Measurements from ENCODE around the gene LRMDA. TPM values are rescaled to one million over a fixed set of nuclear protein-coding genes. Genes with fewer than 3 reads are reported as not detected.

The LRMDA gene
- total RNA-seq, 1 experiment from 2014 or later, result 1.2 TPM

DNA sequence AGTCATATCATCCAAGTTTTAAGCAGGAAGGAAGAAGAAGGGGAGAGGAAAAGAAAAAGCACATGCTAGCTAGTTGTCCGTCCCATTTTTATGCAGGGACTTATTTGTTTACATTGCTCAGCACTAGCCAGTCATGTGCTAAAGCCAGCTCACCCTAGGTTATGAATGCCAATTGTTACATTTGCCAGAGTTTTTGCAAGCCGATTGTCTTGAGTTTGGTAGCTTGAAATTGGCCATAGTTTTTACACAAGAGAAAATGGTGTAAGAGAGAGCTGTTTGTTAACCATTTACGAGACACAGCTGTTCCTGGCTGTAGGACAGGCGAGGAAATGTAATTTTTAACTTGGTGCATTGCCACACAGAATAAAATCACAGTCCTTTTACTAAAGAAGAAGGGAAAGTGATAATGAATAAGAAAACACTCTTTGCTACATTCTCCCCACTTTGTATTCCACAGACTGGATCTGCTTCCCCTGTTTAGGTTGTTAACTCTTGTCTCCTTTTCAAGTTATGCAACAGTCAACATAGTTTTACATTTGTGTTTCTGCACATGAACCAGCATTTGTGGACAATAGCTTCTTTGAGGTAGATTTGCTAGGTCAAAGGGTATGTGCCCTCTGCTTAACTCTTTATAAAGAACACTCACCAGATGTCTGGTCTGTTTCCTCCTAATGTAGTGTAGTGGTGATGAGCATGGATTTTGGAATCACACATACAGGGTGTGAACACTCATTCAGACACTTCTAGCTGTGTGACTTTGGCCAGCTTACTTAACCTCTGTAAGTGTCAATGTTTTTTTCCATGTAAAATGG, 357.2 kb downstream of the LRMDA start:
- BruUV-seq (replicated peaks), result no TSS peak
- Histone ChIP-seq H3K4me2 (ENCODE audit: low read length) (peak overlapping the region; percentile 30), H3K27me3 (ENCODE audit: low read length) (peaks cover 31% of the 10 kb centered on the region), H3K27ac (ENCODE audit: low read length) (no peak overlapping the region), H3K36me3 (ENCODE audit: low read depth, low read length) (no peaks in the 10 kb centered on the region), H3F3A (ENCODE audit: low read length, unreplicated experiment) (no peaks in the 10 kb centered on the region), H3K4me1 (ENCODE audit: insufficient read depth, low read length) (peaks cover 12% of the 10 kb centered on the region), H3K4me3 (ENCODE audit: low read length) (no peak overlapping the region), H3K9me3 (ENCODE audit: low read length) (no peaks in the 10 kb centered on the region), H2AFZ (ENCODE audit: low read length) (peak overlapping the region; percentile 34), H4K20me1 (ENCODE audit: low read length) (no peaks in the 10 kb centered on the region), H3K9me2 (replicated peaks; ENCODE audit: low read length) (no peaks in the 10 kb centered on the region), H3K79me2 (ENCODE audit: low read length) (no peaks in the 10 kb centered on the region), H3K9ac (ENCODE audit: low read length) (no peak overlapping the region)
- peak; percentile 80 for DNase-seq
- ChIA-PET CTCF (interaction anchor here (0.5 to 0.9 kb wide), 4 partner anchors 25 to 1487 kb away, joined by 3 to 5 read pairs (median 3); no protein-coding TSS in a partner anchor), POLR2A (ENCODE audit: unreplicated experiment) (interaction anchor here (0.6 kb wide), 1 partner anchor 549 kb away, joined by 7 read pairs; no protein-coding TSS in a partner anchor)
- ATAC-seq, result peak; percentile 84
- no peak for TF ChIP-seq EZH2 (IDR thresholded peaks at IDR 0.05; ENCODE audit: low read length, unreplicated experiment)
- TF ChIP-seq, protein P1, sequence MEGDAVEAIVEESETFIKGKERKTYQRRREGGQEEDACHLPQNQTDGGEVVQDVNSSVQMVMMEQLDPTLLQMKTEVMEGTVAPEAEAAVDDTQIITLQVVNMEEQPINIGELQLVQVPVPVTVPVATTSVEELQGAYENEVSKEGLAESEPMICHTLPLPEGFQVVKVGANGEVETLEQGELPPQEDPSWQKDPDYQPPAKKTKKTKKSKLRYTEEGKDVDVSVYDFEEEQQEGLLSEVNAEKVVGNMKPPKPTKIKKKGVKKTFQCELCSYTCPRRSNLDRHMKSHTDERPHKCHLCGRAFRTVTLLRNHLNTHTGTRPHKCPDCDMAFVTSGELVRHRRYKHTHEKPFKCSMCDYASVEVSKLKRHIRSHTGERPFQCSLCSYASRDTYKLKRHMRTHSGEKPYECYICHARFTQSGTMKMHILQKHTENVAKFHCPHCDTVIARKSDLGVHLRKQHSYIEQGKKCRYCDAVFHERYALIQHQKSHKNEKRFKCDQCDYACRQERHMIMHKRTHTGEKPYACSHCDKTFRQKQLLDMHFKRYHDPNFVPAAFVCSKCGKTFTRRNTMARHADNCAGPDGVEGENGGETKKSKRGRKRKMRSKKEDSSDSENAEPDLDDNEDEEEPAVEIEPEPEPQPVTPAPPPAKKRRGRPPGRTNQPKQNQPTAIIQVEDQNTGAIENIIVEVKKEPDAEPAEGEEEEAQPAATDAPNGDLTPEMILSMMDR (conservative IDR thresholded peaks at IDR 0.05; ENCODE audit: low read depth, low read length), result no peak
- no peak for TF ChIP-seq EZH2phosphoT487 (IDR thresholded peaks at IDR 0.05; ENCODE audit: borderline replicate concordance, low read length)
- intact Hi-C loops (cut with micrococcal nuclease), result loop anchor here (1.0 kb wide), 1 partner anchor 15 kb away; no protein-coding TSS in a partner anchor

DNA sequence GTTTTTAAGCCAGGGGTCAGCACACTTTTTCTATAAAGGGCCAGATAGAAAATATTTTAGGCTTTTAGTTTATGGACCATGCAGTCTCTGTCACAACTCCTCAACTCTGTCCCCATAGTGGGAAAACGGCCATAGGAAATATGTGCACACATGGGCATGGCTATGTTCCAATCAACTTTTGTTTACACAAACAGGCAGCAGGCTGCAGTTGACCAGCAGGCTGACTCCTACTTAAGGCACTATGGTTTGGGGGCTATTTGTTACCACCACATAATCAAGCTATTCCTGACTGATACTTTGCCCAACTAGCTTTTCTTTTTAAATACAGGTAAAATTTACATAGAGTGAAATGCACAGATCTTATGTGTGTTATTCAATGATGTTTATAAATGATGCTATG, 362.4 kb downstream of the LRMDA start:
- ChIA-PET POLR2A (ENCODE audit: unreplicated experiment) (no interaction called here), CTCF (no interaction called here)
- Histone ChIP-seq H3K79me2 (ENCODE audit: low read length) (no peaks in the 10 kb centered on the region), H3K9ac (ENCODE audit: low read length) (no peak overlapping the region), H4K20me1 (ENCODE audit: low read length) (no peaks in the 10 kb centered on the region), H2AFZ (ENCODE audit: low read length) (no peak overlapping the region), H3K27me3 (ENCODE audit: low read length) (peaks cover 9% of the 10 kb centered on the region), H3K9me3 (ENCODE audit: low read length) (no peaks in the 10 kb centered on the region), H3K4me2 (ENCODE audit: low read length) (no peak overlapping the region), H3K4me3 (ENCODE audit: low read length) (no peak overlapping the region), H3K36me3 (ENCODE audit: low read depth, low read length) (no peaks in the 10 kb centered on the region), H3K4me1 (ENCODE audit: insufficient read depth, low read length) (peaks cover 3% of the 10 kb centered on the region), H3F3A (ENCODE audit: low read length, unreplicated experiment) (no peaks in the 10 kb centered on the region), H3K9me2 (replicated peaks; ENCODE audit: low read length) (no peaks in the 10 kb centered on the region), H3K27ac (ENCODE audit: low read length) (no peak overlapping the region)
- ATAC-seq (no peak), DNase-seq (no peak)
- no TSS peak for BruUV-seq (replicated peaks)
- intact Hi-C loops (cut with micrococcal nuclease), result no loop called here
- TF ChIP-seq, protein P1 (conservative IDR thresholded peaks at IDR 0.05; ENCODE audit: low read depth, low read length), result no peak
- TF ChIP-seq EZH2 (IDR thresholded peaks at IDR 0.05; ENCODE audit: low read length, unreplicated experiment), result no peak
- no peak for TF ChIP-seq EZH2phosphoT487 (IDR thresholded peaks at IDR 0.05; ENCODE audit: borderline replicate concordance, low read length)

DNA sequence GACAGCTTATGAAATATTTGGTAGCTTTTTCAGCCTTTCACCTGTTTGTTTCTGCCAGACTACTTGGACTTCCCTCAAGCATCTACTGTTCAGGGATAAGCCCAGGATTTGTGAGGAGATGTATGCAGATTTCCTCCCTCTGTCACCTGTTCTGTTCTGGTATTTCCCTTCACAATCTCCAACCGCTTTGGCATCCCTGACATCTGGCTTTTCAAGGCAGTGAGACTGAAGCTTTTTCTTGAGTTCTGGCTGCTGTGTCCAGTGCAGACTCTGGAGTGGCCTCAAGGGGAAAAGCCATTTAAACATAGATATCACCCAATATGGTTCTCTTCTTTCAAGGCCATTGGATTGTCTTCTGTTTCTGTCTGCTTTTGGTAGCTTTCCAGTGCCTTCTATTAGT, 369.7 kb downstream of the LRMDA start:
- Histone ChIP-seq H3K27ac (ENCODE audit: low read length) (no peak overlapping the region), H3K9me2 (replicated peaks; ENCODE audit: low read length) (no peaks in the 10 kb centered on the region), H2AFZ (ENCODE audit: low read length) (no peak overlapping the region), H3K27me3 (ENCODE audit: low read length) (peaks cover 49% of the 10 kb centered on the region), H4K20me1 (ENCODE audit: low read length) (no peaks in the 10 kb centered on the region), H3K36me3 (ENCODE audit: low read depth, low read length) (no peaks in the 10 kb centered on the region), H3K4me3 (ENCODE audit: low read length) (no peak overlapping the region), H3K4me2 (ENCODE audit: low read length) (no peak overlapping the region), H3K4me1 (ENCODE audit: insufficient read depth, low read length) (no peaks in the 10 kb centered on the region), H3F3A (ENCODE audit: low read length, unreplicated experiment) (no peaks in the 10 kb centered on the region), H3K79me2 (ENCODE audit: low read length) (no peaks in the 10 kb centered on the region), H3K9ac (ENCODE audit: low read length) (no peak overlapping the region), H3K9me3 (ENCODE audit: low read length) (no peaks in the 10 kb centered on the region)
- ATAC-seq (no peak), DNase-seq (no peak)
- BruUV-seq (replicated peaks), result no TSS peak
- TF ChIP-seq EZH2 (IDR thresholded peaks at IDR 0.05; ENCODE audit: low read length, unreplicated experiment), result no peak
- POLR2A ChIA-PET (ENCODE audit: unreplicated experiment), result no interaction called here
- CTCF ChIA-PET, result interaction anchor here (0.5 to 0.9 kb wide), 2 partner anchors 62 to 110 kb away, joined by 3 to 4 read pairs; no protein-coding TSS in a partner anchor
- intact Hi-C loops (cut with micrococcal nuclease), result no loop called here
